GM18907 (cell line): Measurements from ENCODE around the gene PIP5KL1.

ENCODE experiments used
- ATAC-seq: cut with Tn5 transposase; IDR thresholded peaks from one replicate; pipeline ENCODE4 v1.9.1; 2021; ENCODE audit warnings: mild to moderate bottlenecking, moderate library complexity; ENCODE audit not compliant: unreplicated experiment

PIP5KL1 gene

GRCh38 chr9:127916720-127917581, 13.6 kb downstream of the PIP5KL1 start, which contains the start of gene ST6GALNAC4:
ST6GALNAC4 (minus strand) TSS chr9:127917041; CDS start chr9:127916419, 622 bp downstream.
- peak; percentile 59 for ATAC-seq

- ATAC-seq: peak; percentile 28
Measured at GRCh38 chr9:127915801-127916719, 14.5 kb downstream of the PIP5KL1 start.

- peak; percentile 7 for ATAC-seq
Measured at GRCh38 chr9:127915325-127915752, 15.2 kb downstream of the PIP5KL1 start.

- no peak for ATAC-seq
Measured at GRCh38 chr9:127913682-127914081, 16.9 kb downstream of the PIP5KL1 start.

GRCh38 chr9:127912882-127913281, 17.7 kb downstream of the PIP5KL1 start:
- no peak for ATAC-seq

- ATAC-seq: no peak
Measured at GRCh38 chr9:127912296-127912695, 18.3 kb downstream of the PIP5KL1 start.

GRCh38 chr9:127910613-127911205, 19.9 kb downstream of the PIP5KL1 start:
- ATAC-seq: no peak

GRCh38 chr9:127909839-127910273, 20.7 kb downstream of the PIP5KL1 start:
- no peak for ATAC-seq

- no peak for ATAC-seq
Measured at GRCh38 chr9:127908660-127908926, 22.0 kb downstream of the PIP5KL1 start.

- no peak for ATAC-seq
Measured at GRCh38 chr9:127907867-127908659, 22.5 kb downstream of the PIP5KL1 start.

GRCh38 chr9:127905788-127906191, 24.8 kb downstream of the PIP5KL1 start:
- ATAC-seq: peak; percentile 27

- no peak for ATAC-seq
Measured at GRCh38 chr9:127905004-127905728, 25.4 kb downstream of the PIP5KL1 start.

- ATAC-seq: no peak
Measured at GRCh38 chr9:127904561-127905003, 26.0 kb downstream of the PIP5KL1 start.

- ATAC-seq: peak; percentile 31
Measured at GRCh38 chr9:127903557-127904475, 26.8 kb downstream of the PIP5KL1 start.

- ATAC-seq: peak; percentile 43
Measured at GRCh38 chr9:127899128-127899943, 31.2 kb downstream of the PIP5KL1 start, which contains the start of gene ST6GALNAC6. ST6GALNAC6 (minus strand) TSS chr9:127899603; CDS start chr9:127897981, 1,622 bp downstream.

- no peak for ATAC-seq
Measured at GRCh38 chr9:127898433-127899127, 32.0 kb downstream of the PIP5KL1 start.

GRCh38 chr9:127897193-127897692, 33.3 kb downstream of the PIP5KL1 start:
- no peak for ATAC-seq
